Measurements from ENCODE around the gene KRTAP4-2.

- TF ChIP-seq, protein P1, sequence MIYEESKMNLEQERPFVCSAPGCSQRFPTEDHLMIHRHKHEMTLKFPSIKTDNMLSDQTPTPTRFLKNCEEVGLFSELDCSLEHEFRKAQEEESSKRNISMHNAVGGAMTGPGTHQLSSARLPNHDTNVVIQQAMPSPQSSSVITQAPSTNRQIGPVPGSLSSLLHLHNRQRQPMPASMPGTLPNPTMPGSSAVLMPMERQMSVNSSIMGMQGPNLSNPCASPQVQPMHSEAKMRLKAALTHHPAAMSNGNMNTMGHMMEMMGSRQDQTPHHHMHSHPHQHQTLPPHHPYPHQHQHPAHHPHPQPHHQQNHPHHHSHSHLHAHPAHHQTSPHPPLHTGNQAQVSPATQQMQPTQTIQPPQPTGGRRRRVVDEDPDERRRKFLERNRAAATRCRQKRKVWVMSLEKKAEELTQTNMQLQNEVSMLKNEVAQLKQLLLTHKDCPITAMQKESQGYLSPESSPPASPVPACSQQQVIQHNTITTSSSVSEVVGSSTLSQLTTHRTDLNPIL (CRISPR knock-in tag; IDR thresholded peaks at IDR 0.05; ENCODE audit: low read depth) = no peak
- TF ChIP-seq SNAI2 (CRISPR knock-in tag; IDR thresholded peaks at IDR 0.05) (no peak), ISL1 (CRISPR knock-in tag; IDR thresholded peaks at IDR 0.05) (no peak), ZFP3 (CRISPR knock-in tag; IDR thresholded peaks at IDR 0.05) (no peak), RARB (CRISPR knock-in tag; IDR thresholded peaks at IDR 0.05) (no peak), ZNF565 (CRISPR knock-in tag; conservative IDR thresholded peaks at IDR 0.05; ENCODE audit: low read depth) (no peak), BACH2 (CRISPR knock-in tag; IDR thresholded peaks at IDR 0.05; ENCODE audit: borderline replicate concordance) (no peak), OSR1 (CRISPR knock-in tag; IDR thresholded peaks at IDR 0.05) (no peak), ZNF70 (CRISPR knock-in tag; IDR thresholded peaks at IDR 0.05) (no peak)
Measured at GRCh38 chr17:41153856-41154255, 24.2 kb downstream of the KRTAP4-2 start.

Data from SK-N-SH treated with all-trans-retinoic acid at 6 μM for 48 hours (cell line).